Thoracic aorta (tissue), 2 donors: ENCODE data around the gene KAZN. TPM values are rescaled to one million over a fixed set of nuclear protein-coding genes. Genes with fewer than 3 reads are reported as not detected.

Source experiments
- ATAC-seq: fragments of 150-250 bp; one replicate; pipeline ENCODE4 v1.8.0; 2017; ENCODE audit warnings: low read depth; ENCODE audit not compliant: insufficient number of reproducible peaks, low FRiP score
- DNase-seq: peaks from one replicate; pipeline ENCODE4 v3.0.0-alpha.2; 2020; ENCODE audit warnings: low spot score
- H3K27ac ChIP-seq, 2 donors: fragments of 200-600 bp; sonication (generic); 1 replicate in 1 of 2; 2 replicates in 1 of 2; pipeline ENCODE4 v1.5.1; 2016; ENCODE audit warnings: mild to moderate bottlenecking in 2 of 2, moderate library complexity in 2 of 2
- H3K27me3 ChIP-seq: fragments of 200-600 bp; sonication (generic); replicated peaks from 2 replicates; pipeline ENCODE4 v1.6.0; 2016; ENCODE audit warnings: mild to moderate bottlenecking; ENCODE audit not compliant: insufficient read depth
- H3K36me3 ChIP-seq: fragments of 200-600 bp; sonication (generic); one replicate; pipeline ENCODE4 v1.5.1; 2016
- H3K4me1 ChIP-seq, 2 donors: fragments of 200-600 bp; sonication (generic); 1 replicate in 1 of 2; 2 replicates in 1 of 2; pipeline versions ENCODE4 v1.5.1 to v1.6.0; 2016; ENCODE audit warnings: low read depth in 2 of 2, mild to moderate bottlenecking in 1 of 2; ENCODE audit not compliant: control insufficient read depth in 1 of 2
- H3K4me3 ChIP-seq: fragments of 200-600 bp; sonication (generic); 2 replicates; pipeline ENCODE4 v1.5.1; 2016; ENCODE audit warnings: mild to moderate bottlenecking
- H3K9me3 ChIP-seq: fragments of 200-600 bp; sonication (generic); 2 replicates; pipeline ENCODE4 v1.5.1; 2016
- total RNA-seq, 2 donors: library from RNA; depleted of rRNA; stranded (reverse); fragments of >200 nt; gene quantifications; one replicate each; pipeline versions ENCODE4 v1.1.0 to v1.2.3, GENCODE V29; 2016
- TF ChIP-seq, protein P1 (sequence below): fragments of 200-600 bp; sonication (generic); IDR thresholded peaks from one replicate; pipeline ENCODE4 v1.5.1; 2019; ENCODE audit warnings: antibody characterized with exemption

Gene KAZN
- total RNA-seq, 2 donors from 2014 or later: 17.4 to 30.3 TPM

DNA sequence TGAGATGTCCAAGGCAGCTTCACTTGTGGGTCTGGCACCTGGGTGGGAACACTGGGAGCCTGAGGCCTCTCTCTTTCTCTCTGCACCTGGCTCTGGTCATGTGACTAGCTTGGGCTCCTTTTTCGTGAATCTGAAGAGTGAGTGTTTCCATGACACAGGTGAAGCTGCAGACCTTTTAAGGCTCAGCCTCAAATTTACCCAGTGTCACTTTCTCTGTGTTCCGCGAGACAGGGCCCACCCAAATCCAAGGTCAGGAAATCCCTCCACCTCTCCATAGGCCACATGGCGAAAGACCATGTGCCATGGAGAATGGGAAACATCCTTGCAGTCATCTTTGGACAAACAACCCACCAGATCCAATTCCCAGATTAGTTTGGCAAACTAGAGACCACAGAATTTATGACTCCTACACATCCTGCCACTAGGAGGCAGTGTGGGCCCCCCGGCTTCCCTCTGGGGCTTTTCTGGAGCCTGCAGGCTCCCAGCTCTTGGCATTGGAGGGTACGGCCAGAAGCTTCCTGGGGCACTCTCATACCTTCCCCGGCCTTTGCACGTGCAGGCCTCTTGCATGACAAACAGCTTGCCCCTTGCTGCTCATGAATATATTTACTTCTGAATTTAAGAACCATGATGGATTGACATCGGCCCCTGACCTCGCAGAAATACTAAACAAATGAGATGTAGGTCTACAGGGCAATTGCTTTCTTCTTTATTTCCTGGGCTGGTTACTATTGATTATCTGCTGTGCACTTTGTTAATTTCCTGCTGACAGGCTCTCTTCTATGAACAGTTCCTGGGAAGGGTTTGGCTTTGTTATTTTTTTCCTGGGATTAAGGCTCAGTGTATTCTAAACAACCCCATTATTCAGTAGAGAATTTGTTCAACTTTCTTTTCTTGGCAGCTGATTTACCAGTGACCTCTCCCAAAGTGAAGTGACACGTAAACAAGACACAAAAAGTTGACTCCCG, 180.7 kb downstream of the KAZN start:
- Histone ChIP-seq H3K9me3 (no peaks in the 10 kb centered on the region), H3K4me3 (no peak overlapping the region), H3K36me3 (no peaks in the 10 kb centered on the region), H3K27ac (no peak overlapping the region), H3K27me3 (no peaks in the 10 kb centered on the region), H3K4me1 (no peaks in the 10 kb centered on the region)
- TF ChIP-seq, protein P1, sequence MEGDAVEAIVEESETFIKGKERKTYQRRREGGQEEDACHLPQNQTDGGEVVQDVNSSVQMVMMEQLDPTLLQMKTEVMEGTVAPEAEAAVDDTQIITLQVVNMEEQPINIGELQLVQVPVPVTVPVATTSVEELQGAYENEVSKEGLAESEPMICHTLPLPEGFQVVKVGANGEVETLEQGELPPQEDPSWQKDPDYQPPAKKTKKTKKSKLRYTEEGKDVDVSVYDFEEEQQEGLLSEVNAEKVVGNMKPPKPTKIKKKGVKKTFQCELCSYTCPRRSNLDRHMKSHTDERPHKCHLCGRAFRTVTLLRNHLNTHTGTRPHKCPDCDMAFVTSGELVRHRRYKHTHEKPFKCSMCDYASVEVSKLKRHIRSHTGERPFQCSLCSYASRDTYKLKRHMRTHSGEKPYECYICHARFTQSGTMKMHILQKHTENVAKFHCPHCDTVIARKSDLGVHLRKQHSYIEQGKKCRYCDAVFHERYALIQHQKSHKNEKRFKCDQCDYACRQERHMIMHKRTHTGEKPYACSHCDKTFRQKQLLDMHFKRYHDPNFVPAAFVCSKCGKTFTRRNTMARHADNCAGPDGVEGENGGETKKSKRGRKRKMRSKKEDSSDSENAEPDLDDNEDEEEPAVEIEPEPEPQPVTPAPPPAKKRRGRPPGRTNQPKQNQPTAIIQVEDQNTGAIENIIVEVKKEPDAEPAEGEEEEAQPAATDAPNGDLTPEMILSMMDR: peak; percentile 60
- ATAC-seq (no peak), DNase-seq (no peak)

DNA sequence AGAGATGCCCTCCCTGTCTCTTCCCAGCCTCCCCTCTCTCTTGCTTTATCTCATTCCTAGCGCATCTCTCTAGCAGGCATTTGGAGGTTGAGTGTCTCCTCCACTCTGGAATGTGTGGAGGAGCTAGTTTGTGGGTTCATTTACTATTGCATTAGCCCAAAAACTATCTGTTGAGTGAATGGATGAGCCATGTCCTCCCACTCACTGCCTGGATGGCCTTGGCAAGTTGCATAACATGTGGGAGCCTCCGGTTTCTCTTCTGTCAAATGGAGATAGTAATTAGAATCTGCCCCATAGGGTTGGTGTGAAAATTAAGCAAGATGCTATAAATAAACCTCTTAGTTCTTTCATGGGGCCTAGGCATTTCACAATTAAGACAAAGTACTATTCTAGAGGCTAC, 181.8 kb downstream of the KAZN start:
- no peak overlapping the region for H3K27ac ChIP-seq
- TF ChIP-seq, protein P1: no peak
- no peaks in the 10 kb centered on the region for H3K27me3 ChIP-seq
- DNase-seq (no peak), ATAC-seq (no peak)
- H3K4me1 ChIP-seq: no peaks in the 10 kb centered on the region
- no peaks in the 10 kb centered on the region for H3K36me3 ChIP-seq
- H3K9me3 ChIP-seq: no peaks in the 10 kb centered on the region
- H3K4me3 ChIP-seq: no peak overlapping the region

DNA sequence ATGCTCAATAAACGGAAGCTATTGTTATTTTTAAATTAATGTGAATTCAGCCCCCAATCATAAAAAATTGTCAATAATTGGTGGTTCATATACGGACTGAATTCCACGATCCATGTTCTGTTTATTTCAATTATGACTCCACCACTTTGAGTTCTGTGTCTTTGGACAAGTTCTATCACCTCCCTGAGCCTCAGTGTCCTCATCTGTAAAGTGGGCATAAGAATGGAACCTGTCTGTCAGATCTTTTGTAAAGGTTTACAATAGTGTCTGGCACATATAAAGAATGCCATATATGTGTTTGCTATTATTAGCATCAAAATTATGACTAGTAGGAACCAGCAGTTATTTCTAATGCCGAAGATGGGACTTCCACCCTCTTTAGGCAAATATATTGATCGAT, 183.3 kb downstream of the KAZN start:
- H3K27me3 ChIP-seq: no peaks in the 10 kb centered on the region
- H3K4me3 ChIP-seq: no peak overlapping the region
- TF ChIP-seq, protein P1: no peak
- H3K4me1 ChIP-seq: no peaks in the 10 kb centered on the region
- ATAC-seq (no peak), DNase-seq (no peak)
- H3K27ac ChIP-seq: no peak overlapping the region
- no peaks in the 10 kb centered on the region for H3K36me3 ChIP-seq
- H3K9me3 ChIP-seq: no peaks in the 10 kb centered on the region

DNA sequence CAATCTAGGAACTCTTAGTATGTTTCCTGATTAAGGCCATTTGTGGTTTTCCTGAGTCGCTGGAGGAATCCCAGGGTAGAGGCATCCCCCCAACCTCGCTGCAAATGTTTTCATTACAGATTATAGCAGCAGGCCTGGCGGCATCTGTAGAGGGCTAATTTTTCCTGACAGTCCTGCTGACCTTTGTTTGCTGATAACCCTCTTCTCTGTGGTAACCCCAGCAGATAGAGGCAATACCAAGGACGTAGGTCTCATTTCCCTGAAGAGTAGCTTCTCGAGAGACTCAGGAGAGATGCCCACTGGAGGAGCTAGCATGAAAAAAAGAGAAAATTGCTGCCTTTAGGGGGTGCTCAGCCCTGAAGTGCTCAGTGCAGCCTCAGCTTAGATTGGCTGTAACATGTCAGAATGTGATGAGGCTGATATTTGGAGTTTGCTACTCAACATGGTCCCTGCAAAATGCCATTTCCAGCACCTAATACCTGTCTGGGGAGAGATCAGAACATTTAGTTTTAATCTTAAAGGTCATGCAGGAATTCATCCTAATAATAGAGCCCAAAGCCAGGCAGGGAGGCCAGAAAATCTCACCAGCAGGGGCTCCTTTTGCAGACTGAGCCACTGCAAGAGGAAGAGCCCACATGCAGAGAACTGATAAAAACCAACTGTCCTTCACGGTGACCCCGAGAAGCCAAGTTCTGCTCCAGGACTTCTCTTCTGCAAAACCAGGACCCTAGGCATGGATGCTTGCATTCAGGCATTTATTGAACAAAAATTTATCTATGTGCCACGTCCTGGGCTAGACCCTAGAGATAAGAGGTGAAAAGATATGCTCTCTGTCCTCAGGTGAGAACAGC, 184.5 kb downstream of the KAZN start:
- Histone ChIP-seq H3K36me3 (no peaks in the 10 kb centered on the region), H3K9me3 (no peaks in the 10 kb centered on the region), H3K4me3 (no peak overlapping the region), H3K27me3 (no peaks in the 10 kb centered on the region), H3K4me1 (no peaks in the 10 kb centered on the region), H3K27ac (no peak overlapping the region)
- TF ChIP-seq, protein P1: no peak
- no peak for ATAC-seq
- no peak for DNase-seq

DNA sequence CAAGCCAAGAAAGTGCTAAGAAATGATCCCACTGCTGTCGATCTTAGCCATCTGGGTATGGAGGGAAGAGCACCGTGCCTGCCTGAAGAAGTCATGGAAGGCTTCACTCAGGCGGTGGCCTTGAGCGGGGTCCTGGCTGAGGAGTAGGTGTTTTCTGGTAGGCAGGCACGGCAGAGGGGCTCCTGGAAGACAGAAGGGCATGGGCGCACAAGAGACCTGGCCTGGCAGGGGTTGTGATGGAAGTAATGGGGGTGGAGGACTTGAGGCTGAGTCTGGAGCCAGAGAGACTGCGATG, 185.1 kb downstream of the KAZN start:
- DNase-seq: no peak
- H3K27ac ChIP-seq: no peak overlapping the region
- H3K27me3 ChIP-seq: no peaks in the 10 kb centered on the region
- no peaks in the 10 kb centered on the region for H3K9me3 ChIP-seq
- H3K4me3 ChIP-seq: no peak overlapping the region
- TF ChIP-seq, protein P1: no peak
- H3K36me3 ChIP-seq: no peaks in the 10 kb centered on the region
- no peaks in the 10 kb centered on the region for H3K4me1 ChIP-seq
- no peak for ATAC-seq
